IPS-18c (cell line): Measurements from ENCODE around the gene RRP8.

Source experiments
- H3K4me3 ChIP-seq: 2 replicates; pipeline ENCODE4 v1.7.0; 2013; ENCODE audit warnings: low read depth, mild to moderate bottlenecking, low read length, moderate library complexity; ENCODE audit not compliant: insufficient read depth
- H3K9me3 ChIP-seq: one replicate; pipeline ENCODE4 v1.6.1; 2013; ENCODE audit warnings: mild to moderate bottlenecking, low read length, moderate library complexity; ENCODE audit not compliant: control insufficient read depth, insufficient read depth

The RRP8 gene

DNA sequence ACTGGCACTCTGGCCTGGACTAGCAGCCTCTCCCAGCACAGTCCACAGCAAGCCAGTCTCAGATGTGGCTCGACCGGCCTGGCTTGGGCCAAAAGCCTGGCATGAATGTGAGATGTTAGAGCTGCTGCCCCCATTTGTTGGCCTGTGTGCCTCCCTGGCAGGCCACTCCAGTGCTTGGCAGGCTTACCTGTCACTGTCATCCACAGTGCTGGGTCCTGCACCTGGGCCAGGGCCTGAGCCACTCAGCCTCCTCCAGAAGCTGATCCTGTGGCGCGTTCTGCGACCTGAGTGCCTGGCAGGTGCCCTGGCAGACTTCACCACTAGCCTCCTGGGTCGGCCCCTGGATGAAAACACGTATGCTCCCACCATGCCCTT, 36.1 kb downstream of the RRP8 start:
- Histone ChIP-seq H3K9me3 (no peaks in the 10 kb centered on the region), H3K4me3 (no peak overlapping the region)

DNA sequence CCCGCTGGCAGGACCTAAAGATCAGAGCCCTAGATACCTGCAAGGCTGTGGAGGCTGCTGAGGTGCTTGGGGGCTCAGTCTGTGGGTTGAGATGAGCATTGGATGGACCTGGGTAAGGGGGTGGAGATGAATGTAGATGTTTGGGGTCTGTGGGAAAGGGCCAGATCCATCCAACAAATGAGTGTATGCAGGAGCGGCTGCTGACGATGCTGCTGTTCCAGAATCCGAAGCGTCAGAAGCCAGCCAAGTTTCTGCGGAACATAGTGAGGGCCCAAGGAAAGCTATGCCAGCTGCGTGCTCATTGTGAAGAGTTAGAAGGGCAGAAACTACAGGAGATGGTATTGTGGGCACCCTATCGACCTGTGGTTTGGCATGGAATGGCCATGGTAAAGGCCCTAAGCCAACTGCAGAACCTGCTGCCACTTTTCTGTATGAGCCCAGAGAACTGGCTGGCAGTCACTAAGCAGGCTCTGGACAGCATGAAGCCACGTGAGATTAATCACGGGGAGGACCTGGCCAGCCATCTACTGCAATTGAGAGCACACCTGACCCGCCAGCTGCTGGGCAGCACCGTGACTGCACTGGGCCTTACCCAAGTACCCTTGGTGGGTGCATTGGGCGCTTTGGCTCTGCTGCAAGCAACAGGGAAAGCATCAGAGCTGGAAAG, 36.6 kb downstream of the RRP8 start:
- no peaks in the 10 kb centered on the region for H3K9me3 ChIP-seq
- no peak overlapping the region for H3K4me3 ChIP-seq

DNA sequence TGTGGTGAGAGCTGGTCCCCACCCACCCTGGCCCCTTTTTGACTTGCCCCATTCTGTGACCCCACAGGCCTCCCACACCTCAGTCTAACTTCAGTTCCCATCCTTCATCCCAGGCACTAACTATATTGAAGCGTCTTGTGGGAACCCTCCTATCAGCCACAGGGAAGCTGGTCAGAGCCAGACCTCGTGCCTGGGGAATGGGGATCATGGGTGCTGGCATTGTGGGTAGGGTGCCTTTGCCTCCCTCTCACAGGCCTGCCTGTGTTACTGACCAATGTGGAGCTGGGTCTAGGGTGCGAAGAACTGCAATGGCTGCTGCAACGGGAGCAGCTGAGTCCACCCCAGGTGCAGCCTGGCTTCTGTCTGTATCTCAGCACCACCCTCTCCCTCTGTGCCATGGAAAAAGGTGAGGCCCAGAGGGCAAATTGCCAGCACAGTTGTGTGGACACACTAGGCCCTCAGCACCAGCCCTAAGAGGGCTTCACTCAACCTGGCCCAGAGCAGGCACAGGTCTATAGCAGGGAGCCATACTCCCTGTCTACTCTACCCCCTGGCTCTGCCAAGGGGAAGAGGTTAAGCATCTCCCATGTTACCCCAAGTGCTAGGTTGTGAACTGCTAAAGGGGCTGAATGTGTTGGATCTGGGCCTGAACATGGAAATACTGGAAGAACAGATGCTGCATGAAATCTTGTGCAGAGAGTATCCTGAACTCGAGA, 37.3 kb downstream of the RRP8 start:
- H3K9me3 ChIP-seq = no peaks in the 10 kb centered on the region

DNA sequence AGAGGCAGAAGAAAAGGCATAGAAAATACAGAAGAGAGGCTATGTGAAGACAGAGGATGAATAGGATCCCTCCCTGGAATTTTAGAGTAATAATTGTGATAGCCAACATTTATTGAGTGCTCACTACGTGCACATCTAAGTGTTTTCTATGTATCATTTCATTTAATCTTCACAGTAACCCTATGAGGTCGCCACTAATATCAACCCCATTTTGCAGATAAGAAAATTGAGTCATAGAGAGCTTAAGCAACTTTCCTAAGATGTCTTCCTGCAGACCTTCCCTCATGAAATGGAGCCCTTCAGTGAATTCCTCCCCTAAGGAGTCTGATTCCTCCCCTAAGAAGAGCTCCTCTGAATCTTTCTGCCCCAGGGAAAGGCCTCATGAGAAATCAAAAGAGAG, 38.1 kb downstream of the RRP8 start:
- no peak overlapping the region for H3K4me3 ChIP-seq
- H3K9me3 ChIP-seq = no peaks in the 10 kb centered on the region

More for the DNA sequence above, 37.3 kb downstream of the RRP8 start:
- no peak overlapping the region for H3K4me3 ChIP-seq

DNA sequence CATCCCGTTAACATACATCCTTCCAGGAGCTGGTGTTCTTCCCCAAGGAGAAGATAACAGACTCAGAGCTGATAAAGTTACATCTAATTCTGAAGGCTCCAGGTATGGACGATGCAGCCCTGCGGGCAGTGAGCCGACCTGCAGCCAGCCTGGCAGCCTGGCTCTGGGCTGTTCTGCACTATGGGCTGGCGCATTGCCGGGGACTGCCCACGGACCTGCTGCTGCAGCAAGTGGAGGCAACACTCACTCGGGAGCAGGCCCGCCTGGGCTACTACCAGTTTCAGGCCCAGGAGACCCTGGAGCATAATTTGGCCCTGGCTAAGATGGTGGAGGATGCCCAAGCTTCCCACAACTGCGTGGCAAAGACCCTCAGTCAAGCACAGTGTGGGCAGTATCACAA, 39.7 kb downstream of the RRP8 start:
- no peaks in the 10 kb centered on the region for H3K9me3 ChIP-seq
- no peak overlapping the region for H3K4me3 ChIP-seq

DNA sequence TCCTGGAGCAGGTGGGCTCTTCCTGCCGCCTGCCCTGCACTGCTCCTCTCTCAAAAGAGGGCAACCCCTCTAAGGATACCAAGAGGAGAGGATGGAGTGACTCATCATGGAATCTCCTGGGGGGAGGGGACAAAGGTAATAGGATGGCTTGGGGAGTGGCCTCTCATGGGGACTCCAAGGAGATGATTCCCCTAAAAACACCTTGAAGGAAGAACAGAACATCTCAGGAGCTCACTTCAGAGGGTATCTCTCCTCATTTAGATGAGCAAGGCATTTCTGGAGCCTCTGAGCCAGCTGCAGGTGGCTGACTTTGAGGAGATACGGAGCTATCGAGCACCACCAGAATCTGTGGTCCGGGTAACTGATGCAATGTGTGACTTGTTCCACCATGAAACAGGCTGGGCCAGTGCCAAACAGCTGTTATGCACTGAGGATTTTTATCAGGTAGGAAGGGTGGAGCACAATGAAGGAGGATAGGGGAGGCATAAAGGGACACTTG, 40.2 kb downstream of the RRP8 start:
- H3K9me3 ChIP-seq = no peaks in the 10 kb centered on the region
- no peak overlapping the region for H3K4me3 ChIP-seq

DNA sequence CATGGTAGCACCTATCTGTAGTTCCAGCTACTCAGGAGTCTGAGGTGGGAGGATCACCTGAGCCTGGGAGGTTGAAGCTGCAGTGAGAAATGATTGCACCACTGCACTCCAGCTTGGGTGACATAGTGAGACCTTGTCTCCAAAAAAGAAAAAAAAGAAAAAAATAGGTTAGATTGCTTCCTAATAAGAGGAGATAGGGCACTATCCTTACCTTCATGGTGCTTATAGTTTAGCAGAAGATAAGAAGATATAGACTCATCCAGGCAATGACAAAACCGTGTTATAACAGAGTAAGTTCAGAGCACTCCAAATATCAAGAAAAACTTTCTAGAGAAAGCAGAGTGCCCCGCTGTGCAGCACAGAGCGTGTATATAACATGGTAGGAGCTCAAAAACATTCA, 42.1 kb downstream of the RRP8 start:
- Histone ChIP-seq H3K4me3 (no peak overlapping the region), H3K9me3 (no peaks in the 10 kb centered on the region)

DNA sequence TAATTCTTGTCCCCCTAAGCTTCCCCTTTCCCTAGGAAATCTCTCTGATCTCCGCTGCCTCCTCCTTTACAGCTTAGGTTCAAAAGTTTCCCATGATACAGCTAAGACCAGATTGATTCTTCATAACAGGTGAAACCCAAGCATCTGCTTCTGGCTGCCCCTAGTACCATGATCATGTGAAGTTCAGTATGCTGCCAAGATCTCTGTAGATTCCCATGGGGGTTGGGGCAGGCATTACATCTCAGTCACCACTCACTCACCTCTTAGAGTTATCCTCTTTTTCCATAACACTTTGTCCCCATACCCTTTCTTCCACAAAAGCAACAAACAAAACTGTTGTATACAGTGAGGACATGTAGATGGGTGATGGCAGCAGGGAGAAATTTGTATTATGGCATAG, 44.0 kb downstream of the RRP8 start:
- no peak overlapping the region for H3K4me3 ChIP-seq

DNA sequence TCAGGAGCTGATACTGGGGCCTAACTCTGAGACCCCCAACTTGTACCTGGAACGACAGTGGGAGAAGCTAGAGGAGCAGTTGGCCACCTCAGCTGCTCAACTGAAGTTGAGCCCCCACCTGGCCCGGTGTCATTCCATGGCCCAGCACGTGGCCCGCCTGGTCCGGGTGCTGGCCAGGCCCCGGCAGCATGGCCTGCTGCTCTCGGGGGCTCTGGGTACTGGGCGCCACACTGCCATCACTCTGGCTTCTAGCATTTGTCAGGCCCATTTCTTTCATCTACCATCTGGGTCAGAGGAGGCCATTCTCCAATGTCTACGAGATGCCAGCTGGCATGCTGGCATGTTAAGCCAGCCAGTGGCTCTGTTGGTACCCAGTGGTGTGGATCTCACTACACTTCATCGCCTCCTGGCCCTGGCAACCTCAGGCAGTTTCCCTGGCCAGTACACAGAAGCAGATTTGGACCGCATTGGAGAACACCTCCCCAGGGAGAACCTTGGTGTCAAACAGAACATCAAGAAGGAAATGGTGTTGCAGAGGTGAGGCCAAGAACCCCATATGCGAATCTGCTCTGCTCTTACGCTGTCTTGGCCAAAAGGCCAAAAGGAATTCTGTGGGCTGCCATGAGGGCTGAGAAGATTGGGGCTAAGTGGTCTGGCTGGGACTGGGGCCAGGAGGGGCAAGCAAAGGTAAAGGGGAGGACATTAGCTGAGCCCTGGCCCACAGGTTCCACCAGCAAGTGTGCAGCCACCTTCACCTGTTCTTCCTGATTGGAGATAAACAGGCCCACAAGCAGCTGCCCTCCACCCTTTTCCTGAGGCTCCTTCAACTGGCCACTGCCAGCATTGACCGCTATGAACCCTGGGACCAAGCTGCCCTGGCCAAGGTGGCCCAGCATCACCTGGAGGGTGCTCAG, 45.4 kb downstream of the RRP8 start:
- H3K4me3 ChIP-seq = no peak overlapping the region
- H3K9me3 ChIP-seq = no peaks in the 10 kb centered on the region

More for the DNA sequence above, 44.0 kb downstream of the RRP8 start:
- no peaks in the 10 kb centered on the region for H3K9me3 ChIP-seq

DNA sequence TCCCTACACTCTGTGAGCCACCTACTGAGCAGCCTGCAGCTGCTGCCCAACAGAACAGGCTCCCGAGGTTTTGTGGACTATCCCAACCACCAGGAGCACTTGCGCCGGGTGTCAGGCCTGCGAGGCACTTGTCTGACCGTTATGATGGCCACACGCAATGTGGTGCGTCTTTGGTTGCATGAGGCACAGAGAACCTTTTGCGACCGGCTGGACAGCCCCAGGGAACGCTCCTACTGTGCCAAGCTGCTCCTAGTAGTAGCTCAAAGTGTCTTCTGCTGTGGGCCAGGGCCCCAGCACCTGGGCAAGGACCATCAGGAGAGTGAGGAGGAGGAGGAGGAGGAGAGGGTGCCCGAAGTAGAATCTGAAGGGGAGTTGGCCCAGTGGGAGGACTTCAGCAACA, 46.4 kb downstream of the RRP8 start:
- Histone ChIP-seq H3K9me3 (no peaks in the 10 kb centered on the region), H3K4me3 (no peak overlapping the region)

DNA sequence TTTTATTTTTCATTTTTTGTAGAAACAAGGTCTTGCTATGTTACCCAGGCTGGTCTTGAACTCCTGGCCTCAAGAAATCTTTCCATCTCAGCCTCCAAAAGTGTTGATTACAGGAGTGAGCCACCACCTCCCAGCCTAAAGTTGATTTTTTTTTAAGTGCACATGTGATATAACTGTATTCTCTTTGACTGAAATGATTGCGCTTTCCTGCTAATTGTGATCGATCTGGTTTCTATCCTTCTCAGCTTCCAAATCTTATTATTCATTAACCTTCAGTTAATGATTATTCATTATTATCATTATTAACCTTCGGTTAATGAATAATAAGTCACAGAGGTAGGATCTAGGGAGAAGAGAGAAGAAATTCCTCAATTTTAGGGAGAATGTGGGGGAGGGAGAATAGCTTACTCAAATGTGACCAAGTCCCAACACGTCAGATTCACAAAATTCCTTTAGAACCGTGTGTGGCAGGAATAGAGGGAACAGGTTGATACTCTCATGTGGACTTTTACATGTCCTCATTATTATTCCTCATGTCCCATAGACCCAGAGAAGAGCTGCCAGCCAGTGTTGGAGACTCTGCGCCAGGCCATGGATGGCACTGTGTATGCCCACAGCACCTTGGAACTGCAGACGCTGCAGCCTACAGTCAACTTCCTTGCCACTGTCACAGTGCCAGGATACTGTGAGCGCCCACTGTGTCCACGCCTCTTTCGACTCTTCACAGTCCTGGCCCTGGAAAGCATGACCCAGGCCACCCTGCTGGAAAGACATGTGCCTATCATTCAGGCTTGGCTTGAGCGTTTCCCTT, 47.1 kb downstream of the RRP8 start:
- Histone ChIP-seq H3K4me3 (no peak overlapping the region), H3K9me3 (no peaks in the 10 kb centered on the region)

DNA sequence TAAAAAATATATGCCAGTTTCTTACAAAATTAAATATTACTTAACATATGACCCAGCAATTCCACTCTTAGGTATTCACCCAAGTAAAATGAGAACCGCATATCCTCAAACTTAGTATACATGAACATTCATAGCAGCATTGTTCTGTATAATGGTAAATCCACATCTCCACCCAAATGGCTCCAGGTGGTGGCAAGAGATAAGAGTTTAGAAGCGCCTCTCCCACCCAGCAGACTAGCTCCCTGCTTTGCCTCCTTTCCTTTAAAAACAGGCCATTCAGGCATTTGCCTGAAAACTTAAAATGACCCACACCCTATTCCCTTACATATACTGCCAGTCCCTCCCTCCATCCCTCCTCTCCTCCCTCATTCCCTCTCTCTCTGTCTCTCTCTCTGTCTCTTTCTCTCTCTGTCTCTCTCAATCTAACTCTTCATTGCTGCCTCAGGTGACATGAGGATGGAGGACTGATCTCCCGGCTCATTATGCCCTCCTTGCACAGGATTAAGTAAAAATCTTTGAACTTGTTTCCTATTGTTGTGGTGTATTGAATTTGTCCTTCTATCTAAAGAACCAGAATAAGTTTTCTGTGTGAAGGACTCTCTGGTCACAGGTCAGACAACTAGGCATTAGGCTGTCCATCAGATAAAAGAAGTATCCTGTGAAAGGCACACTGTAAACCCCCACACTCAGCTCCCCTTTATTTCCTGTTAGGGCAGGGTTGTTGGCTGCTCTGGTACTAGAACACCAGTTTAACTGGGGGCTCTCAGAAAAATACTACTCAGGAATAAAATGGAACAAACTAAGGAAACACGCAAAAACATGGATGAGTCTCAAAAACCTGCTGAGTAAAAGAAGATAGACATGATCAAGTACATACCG, 48.3 kb downstream of the RRP8 start:
- H3K9me3 ChIP-seq = no peaks in the 10 kb centered on the region
- no peak overlapping the region for H3K4me3 ChIP-seq

DNA sequence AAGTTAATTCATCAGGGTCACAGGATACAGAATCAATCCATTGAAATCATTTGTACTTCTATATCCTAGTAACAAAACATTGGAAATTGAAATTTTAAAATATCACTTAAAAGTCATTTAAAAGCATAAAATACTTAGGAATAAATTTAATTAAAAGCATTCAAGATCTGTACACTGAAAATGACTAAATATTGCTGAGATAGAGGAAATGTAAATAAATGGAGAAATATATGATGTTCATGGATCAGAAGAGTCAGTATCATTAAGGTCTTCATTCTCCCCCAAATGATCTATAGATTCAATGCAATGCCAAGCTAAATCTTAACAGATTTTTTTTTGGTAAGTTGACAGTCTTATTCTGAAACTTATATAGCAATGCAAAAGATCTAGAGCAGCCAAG, 49.8 kb downstream of the RRP8 start:
- no peak overlapping the region for H3K4me3 ChIP-seq

DNA sequence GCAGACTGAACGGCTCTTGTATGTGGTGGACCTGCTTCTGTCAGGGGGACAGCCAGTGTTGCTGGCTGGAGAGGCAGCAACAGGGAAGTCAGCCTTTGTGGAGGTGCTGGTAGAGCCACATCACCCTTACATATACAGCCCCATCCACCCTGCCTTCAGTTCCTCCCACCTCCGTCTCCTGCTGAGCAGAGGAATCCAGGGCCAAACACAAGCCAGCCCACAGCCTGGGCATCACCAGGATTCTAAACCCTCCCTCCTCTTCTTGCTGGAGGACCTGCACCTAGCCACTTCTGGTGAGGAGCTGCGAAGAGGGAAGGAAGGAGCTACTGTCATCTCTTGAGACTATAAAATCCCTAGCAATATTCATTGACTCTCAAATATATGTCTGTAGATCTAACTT, 54.8 kb downstream of the RRP8 start:
- no peak overlapping the region for H3K4me3 ChIP-seq
- H3K9me3 ChIP-seq = no peaks in the 10 kb centered on the region

More for the DNA sequence above, 49.8 kb downstream of the RRP8 start:
- no peaks in the 10 kb centered on the region for H3K9me3 ChIP-seq

DNA sequence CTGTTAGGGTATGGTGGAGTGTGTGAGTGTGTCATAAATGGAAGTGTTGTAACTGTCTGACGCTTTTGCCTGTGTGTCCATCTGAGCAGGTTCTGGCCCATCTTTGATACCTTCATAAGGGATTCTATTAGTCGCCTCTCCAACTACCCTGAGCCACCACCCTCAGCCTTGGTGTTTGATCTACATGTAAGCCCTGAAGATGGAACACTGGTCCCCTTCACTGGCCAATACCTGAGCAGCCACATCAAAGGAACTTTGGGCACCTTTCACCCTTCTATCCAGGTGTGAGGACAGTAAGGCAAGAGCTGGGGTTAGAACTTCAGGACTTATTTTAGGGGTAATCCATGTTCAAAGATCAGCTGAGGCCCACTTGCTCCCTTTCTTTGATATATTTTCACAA, 55.3 kb downstream of the RRP8 start:
- H3K9me3 ChIP-seq = no peaks in the 10 kb centered on the region
- H3K4me3 ChIP-seq = no peak overlapping the region

DNA sequence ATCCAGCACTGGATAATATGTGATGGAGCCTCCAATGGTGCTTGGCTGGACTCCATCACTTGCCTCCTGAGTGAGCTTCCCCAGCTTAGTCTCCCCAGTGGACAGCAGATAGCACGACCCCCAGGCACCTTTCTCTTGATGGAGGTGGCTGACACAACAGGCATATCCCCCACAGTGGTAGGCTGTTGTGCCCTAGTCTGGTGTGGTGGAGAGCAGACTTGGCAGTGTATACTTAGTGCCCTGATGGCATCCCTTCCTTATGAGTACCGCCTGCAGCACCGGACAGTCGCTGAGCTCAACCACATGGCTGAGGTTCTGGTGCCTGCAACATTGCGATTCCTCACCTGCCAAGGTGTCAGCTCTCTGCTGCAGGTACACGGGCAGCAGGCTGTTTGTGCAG, 56.2 kb downstream of the RRP8 start:
- Histone ChIP-seq H3K4me3 (no peak overlapping the region), H3K9me3 (no peaks in the 10 kb centered on the region)
